Diencephalon (tissue), 1 donor: Measurements from ENCODE around the gene ANAPC2. TPM values are rescaled to one million over a fixed set of nuclear protein-coding genes. Genes with fewer than 3 reads are reported as not detected.

Source experiments
- small RNA-seq: library from RNA; depleted of rRNA; stranded (forward); fragments of <200 nt; gene quantifications from one replicate; pipeline ENCODE3, GENCODE V24; 2014
- total RNA-seq: library from RNA; depleted of rRNA; stranded (reverse); fragments of >200 nt; gene quantifications from one replicate; pipeline ENCODE4 v1.2.3, GENCODE V29; 2014

The ANAPC2 gene, protein sequence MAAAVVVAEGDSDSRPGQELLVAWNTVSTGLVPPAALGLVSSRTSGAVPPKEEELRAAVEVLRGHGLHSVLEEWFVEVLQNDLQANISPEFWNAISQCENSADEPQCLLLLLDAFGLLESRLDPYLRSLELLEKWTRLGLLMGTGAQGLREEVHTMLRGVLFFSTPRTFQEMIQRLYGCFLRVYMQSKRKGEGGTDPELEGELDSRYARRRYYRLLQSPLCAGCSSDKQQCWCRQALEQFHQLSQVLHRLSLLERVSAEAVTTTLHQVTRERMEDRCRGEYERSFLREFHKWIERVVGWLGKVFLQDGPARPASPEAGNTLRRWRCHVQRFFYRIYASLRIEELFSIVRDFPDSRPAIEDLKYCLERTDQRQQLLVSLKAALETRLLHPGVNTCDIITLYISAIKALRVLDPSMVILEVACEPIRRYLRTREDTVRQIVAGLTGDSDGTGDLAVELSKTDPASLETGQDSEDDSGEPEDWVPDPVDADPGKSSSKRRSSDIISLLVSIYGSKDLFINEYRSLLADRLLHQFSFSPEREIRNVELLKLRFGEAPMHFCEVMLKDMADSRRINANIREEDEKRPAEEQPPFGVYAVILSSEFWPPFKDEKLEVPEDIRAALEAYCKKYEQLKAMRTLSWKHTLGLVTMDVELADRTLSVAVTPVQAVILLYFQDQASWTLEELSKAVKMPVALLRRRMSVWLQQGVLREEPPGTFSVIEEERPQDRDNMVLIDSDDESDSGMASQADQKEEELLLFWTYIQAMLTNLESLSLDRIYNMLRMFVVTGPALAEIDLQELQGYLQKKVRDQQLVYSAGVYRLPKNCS
- total RNA-seq: 24.0 TPM

DNA sequence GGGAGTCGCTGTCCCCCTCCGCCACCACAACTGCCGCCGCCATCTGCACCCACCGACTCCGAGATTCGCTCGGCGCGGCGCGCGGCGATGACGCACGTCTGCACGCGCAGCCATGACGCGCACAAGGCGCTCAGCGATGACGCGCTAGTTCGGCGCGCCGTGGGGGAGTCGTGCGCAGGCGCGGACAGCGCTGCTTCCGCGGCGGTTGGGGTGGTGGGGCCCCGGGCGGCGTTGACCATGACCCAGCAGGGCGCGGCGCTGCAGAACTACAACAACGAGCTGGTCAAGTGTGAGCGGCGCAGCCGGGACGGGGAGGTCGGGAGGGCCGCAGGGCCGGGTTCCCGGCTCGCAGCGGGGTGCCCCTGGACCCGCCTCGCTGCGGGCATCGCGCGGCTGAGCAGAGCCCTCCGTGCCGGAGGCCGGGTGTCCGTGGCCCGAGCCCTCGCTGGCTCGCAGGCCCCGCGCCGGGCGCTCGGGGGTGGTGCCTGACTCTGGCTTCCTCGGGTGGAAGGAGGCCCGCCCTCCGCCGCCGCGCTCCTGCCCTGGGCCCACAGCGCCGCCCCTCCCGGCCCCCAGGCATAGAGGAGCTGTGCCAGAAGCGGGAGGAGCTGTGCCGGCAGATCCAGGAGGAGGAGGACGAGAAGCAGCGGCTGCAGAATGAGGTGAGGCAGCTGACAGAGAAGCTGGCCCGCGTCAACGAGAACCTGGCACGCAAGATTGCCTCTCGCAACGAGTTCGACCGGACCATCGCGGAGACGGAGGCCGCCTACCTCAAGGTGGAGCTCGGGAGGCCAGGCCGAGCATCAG is at the start of gene ANAPC2, which contains the start of gene SSNA1:
Gene ANAPC2, minus strand, starts transcription at position 71 of the 807 bp plus-strand sequence. Its CDS starts 28 bp downstream, at position 43.
Gene SSNA1, plus strand, starts transcription at position 187 of the 807 bp plus-strand sequence. Its CDS starts 51 bp downstream, at position 238.

DNA sequence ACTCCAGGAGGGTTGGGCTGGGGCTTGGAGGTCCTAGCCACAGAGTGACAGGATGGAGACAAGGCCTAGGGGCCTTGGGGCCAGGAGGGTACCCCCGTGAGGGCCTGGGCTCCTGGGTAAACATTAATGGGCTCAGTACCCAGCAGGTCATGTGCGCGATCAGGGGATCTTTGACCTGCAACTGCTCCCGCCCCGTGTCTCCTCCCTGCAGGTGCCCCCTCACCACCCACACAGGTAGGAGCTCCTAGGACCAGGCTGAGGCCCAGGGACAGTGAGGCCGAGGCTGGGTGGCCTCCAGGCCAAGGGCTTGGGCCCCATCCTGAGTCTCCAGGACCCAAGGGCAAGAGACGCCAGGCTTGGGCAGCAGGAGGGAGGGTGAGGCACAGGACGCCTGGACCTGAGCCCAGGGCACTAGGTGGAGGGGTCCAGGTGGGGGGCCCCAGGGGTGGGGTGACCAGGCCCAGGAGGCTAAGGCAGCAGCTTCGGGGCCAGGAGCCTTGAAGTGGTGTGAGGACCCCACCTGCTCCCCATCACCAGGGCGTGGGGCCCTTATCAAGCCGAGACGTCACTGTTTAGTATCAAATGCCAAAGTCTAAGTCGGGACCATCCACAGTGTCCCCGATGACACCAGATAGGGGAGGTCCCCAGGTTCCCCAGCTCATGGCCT is 42.5 kb upstream of the ANAPC2 start, which contains the start of gene SLC34A3:
Gene SLC34A3, plus strand, starts transcription at position 197 of the 667 bp plus-strand sequence. CDS start 802 bp downstream, outside the sequence.

DNA sequence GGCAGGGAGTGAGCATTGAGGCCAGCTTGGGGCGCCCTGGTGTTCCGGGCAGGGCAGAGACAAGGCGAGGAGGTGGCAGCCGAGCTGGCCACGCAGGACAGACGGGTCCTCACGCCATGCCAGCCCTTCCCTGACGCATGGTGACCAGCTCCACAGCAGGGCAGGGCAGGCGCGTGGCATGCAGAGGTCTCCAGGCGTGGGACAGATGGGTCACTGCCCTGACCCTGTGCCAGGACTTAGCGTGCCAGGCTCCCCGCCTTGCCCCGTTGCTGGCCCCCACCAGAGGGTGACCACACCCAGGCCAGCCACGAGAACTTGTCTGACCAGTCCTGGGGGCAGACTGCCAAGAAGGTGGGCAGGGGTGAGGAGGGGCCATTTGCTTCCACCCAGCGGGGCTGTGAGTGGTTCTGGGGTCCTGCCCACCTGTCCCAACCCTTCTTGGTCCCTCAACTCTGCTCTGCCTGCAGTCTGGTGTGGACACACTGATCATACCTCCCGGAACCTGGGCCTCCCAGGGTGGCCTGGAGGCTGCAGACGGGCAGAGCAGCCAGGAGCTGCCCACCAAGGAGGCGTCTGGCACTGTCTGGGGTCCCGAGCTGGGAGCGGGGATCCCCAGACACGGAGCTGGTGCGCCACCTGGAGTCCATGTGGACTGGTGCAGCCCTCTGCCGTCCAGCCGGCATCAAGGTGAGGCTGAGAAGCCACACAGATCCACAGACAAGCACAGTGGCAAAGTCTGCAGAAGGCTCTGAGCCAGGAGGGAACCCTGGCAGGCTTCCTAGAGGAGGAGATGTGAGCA is 38.9 kb upstream of the ANAPC2 start, which contains the start of gene RNF224:
Gene RNF224, plus strand, starts transcription at position 449 of the 799 bp plus-strand sequence. CDS start 834 bp downstream, outside the sequence.

DNA sequence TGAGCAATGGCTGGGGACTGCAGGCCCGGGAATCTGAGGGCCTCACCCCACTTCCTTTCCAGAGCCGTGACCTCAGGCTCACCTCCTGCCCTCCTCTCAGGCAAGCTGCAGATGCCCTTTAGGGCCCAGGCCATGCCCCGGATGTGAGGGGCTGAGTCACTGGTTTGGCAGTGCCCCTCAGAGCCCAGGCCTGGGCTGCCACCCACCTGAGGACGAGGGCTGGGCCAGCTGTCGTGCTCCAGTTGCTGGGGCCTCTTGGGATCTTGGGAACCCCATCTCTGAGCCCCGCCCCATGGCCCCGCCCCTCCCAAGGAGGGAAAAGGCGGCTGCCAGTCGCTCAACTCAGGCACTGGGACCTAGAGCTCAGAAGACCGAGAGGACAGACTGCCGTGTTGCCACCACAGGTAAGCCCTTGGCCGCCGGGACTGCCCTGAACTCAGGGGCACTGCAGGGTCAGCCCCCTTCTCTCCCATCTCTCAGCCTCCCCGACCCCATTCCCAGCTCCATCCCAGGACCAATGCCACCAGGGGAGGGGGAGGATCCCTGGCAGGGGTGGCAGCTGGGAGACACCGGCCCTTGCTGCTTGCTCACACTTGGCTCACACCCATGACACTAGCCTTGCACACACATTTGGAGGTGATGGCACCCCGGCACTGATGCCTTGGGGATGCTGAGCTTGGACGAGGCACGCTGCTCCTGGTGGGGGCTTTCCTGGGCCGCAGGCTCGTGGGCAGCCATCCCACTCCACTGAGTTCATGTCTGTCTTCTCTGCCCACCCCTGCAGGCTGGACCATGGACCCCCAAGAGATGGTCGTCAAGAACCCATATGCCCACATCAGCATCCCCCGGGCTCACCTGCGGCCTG is 36.7 kb upstream of the ANAPC2 start, which contains the start of gene CYSRT1:
Gene CYSRT1, plus strand, starts transcription at position 345 of the 865 bp plus-strand sequence. Its CDS starts 448 bp downstream, at position 793.

DNA sequence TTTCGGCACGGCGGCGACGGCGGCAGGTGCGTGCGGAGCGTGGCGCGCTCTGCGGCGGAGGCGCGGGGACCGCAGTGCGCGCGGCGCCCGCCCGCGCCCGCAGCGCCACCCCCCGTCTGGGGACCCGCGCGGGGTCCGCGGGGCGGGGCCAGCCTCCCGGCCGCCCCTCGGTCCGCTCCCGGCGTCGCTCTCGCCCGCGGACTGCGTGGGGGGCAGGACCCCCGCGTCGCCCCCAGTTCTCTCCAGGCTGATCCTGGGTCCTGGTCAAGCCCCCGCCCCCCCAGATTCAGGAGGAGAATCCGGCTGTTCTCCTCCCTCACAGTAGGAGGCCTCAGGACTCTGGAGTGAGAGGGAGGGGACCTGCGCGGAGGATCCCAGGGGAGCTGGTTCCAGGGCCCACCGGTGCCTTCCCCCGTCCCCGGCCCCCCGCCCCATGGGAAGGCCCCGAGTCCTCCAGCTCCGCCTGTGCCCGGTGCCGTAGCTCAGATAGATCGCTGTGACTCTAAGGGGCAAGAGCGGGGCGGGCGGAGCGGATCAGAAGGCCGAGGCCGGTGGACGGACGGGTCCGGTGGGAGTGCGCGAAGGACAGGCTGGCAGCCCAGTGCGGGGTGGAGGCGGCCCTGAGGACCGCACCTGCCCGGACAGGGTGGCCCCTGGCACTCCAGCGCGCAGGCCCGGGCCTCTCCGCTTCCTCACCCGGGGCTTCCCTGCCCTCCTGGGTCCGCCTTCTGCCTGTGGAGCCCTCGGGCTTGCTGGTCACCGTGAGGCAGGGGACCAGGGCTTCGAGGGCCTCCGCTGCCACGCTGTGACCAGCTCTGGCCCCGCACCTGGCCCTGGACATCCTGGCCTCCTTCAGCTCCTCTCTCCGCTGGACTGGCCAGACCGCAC is 34.1 kb upstream of the ANAPC2 start, which contains the start of gene RNF208:
Gene RNF208, minus strand, starts transcription at position 51 of the 888 bp plus-strand sequence. CDS start 1,028 bp downstream, outside the sequence.

DNA sequence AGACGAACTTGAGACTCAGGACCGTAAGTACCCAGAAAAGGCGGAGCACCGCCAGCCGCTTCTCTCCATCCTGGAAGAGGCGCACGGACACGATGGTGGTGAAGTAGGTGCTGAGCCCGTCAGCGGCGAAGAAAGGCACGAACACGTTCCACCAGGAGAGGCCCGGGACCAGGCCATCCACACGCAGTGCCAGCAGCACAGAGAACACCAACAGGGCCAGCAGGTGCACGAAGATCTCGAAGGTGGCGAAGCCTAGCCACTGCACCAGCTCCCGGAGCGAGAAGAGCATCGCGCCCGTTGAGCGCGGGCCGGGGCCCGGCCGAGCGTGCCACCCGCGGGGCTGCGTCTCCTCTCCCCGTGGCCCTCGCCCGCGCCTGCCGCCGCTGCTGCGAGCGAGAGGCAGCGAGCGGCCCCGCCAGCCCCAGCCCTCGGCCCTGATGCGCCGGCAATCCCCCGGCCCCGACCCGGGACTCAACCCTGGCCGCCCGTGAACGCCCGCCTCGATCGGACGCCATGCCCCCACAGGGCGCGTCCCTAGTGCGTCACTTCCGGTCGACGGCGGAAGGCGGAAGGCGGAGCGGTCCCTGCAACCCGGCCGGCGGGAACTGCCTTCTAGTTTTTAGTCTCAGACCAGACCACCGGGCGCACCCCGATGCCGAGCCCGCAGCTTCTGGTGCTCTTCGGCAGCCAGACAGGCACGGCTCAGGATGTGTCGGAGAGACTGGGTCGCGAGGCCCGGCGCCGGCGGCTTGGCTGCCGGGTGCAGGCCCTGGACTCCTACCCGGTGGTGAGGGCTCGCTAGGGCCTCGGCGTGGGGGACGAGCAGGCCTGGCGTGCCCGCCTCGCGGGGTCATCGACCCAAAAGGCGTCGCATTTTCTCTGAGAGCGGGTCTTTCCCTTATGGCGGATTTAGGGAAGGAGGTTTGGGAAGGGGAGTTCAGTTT is 17.0 kb upstream of the ANAPC2 start, which contains the start of the genes NDOR1 and TMEM203:
Gene NDOR1, plus strand, starts transcription at position 575 of the 944 bp plus-strand sequence. Its CDS starts 78 bp downstream, at position 653.
Gene TMEM203, minus strand, starts transcription at position 523 of the 944 bp plus-strand sequence. Its CDS starts 234 bp downstream, at position 289.

DNA sequence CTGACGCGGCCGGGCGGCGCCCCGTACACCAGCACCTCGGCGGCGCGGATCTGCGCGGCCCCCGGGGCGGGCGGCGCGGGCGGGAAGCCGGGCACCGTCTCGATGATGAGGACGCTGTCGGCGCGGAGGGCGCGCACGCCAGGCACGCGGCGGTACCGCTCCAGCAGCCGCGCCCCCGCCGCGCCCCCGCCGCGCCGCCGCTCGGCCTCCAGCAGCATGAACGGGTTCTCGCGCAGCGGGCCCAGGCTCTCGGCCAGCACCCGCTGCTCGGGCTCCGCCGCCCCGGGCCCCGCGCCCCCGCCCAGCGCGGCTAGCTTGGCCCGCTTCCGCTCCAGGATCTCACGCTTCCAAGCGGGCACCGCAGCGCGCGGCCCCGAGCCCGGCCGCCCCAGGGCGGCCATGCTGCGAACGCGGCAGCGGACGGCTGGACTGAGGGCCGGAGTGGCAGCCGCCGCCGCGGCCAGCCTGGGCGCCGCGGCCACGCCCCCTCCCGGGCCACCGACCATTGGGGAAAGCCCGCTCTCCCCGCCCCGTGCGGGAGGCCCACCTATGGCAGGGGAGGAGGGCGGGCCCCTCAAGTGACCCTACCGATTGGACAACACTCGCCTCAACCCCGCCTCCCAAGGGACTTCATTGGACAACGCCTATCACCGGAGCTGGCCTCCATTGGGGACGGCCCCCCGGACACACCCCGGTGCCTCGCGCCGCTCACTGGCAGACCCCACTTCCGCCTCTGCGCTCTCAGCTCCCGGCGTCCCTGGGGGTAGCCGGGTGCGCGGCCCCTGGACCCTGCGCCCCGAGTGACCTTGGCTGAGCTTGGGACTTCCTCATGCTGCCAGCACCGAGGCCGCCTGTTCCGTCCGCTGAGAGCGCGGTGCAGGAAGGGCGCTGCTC is 12.2 kb upstream of the ANAPC2 start, which contains the start of gene TPRN:
Gene TPRN, minus strand, starts transcription at position 431 of the 894 bp plus-strand sequence. Its CDS starts 30 bp downstream, at position 401.

DNA sequence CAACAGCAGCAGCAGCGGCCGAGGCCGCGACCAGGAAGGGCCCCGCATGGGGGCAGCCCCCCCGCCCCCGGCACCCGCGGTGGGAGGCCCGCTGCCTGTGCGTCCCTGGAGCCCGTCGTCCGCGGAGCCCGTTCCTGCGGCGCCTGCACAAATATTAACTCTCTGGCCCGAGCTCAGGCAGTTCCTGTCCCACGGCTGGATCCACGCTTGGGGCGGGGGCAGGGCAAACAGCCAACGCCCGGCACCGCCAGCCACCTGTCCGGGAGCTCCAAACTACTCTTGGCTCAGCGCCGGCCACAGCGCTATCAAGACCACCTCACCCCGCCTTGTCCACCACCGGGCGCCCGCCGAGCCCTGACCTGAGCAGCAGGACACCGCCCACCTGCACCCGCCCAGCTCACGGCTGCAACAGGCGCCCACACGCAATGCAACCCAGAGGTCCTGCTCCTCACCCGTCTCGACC is 18.4 kb downstream of the ANAPC2 start, which contains the start of gene LRRC26:
Gene LRRC26, minus strand, starts transcription at position 156 of the 463 bp plus-strand sequence. Its CDS starts 108 bp downstream, at position 48.

DNA sequence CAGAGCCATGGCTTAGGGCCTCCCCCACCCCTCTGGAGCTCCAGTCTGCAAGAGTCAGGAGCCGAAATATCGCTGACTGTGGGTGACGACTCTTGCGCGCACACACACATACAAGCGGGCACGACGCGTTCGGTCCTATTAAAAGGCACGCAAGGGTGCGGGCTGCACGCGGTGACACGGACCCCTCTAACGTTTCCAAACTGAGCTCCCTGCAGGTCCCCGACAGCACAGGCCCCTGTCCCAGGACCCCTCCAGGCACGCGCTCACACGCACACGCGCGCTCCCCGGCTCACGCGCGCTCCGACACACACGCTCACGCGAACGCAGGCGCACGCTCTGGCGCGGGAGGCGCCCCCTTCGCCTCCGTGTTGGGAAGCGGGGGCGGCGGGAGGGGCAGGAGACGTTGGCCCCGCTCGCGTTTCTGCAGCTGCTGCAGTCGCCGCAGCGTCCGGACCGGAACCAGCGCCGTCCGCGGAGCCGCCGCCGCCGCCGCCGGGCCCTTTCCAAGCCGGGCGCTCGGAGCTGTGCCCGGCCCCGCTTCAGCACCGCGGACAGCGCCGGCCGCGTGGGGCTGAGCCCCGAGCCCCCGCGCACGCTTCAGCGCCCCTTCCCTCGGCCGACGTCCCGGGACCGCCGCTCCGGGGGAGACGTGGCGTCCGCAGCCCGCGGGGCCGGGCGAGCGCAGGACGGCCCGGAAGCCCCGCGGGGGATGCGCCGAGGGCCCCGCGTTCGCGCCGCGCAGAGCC is 49.5 kb downstream of the ANAPC2 start, which contains the start of gene GRIN1:
Gene GRIN1, plus strand, starts transcription at position 433 of the 746 bp plus-strand sequence. CDS start 333 bp downstream, outside the sequence.

Small RNA genes within 50 kb of the gene (small RNA-seq; reads per million reads assigned to genes)
- gene MIR3621: not detected

Other genes starting within 250 kb of the ANAPC2 start
- gene FBXW5, start 243.8 kb downstream of the ANAPC2 start, total RNA-seq: 63.9 TPM
- gene C8G, start 243.3 kb downstream of the ANAPC2 start, total RNA-seq: not detected
- gene LCN12, start 236.3 kb downstream of the ANAPC2 start, total RNA-seq: 0.46 TPM
- gene PTGDS, start 211.1 kb downstream of the ANAPC2 start, total RNA-seq: 93.2 TPM
- 1.2 TPM for gene LCNL1, start 205.6 kb downstream of the ANAPC2 start, total RNA-seq
- gene PAXX, start 196.1 kb downstream of the ANAPC2 start, total RNA-seq: 14.1 TPM
- not detected for gene CLIC3, start 192.0 kb downstream of the ANAPC2 start, total RNA-seq
- gene ABCA2, start 160.3 kb downstream of the ANAPC2 start, total RNA-seq: 36.4 TPM
- gene FUT7, start 156.5 kb downstream of the ANAPC2 start, total RNA-seq: not detected
- 23.1 TPM for gene NPDC1, start 142.4 kb downstream of the ANAPC2 start, total RNA-seq
- gene ENTPD2, start 134.5 kb downstream of the ANAPC2 start, total RNA-seq: 3.2 TPM
- 4.2 TPM for gene SAPCD2, start 118.0 kb downstream of the ANAPC2 start, total RNA-seq
- 0.69 TPM for gene UAP1L1, start 111.0 kb downstream of the ANAPC2 start, total RNA-seq
- 44.8 TPM for gene MAN1B1, start 101.6 kb downstream of the ANAPC2 start, total RNA-seq
- gene DPP7, start 73.8 kb downstream of the ANAPC2 start, total RNA-seq: 38.8 TPM
- 69.0 TPM for gene GRIN1, start 49.4 kb downstream of the ANAPC2 start, total RNA-seq
- gene LRRC26, start 18.5 kb downstream of the ANAPC2 start, total RNA-seq: not detected
- gene TMEM210, start 16.5 kb downstream of the ANAPC2 start, total RNA-seq: not detected
- gene SSNA1, start 116 bp upstream of the ANAPC2 start, total RNA-seq: 27.5 TPM
- gene TPRN, start 12.2 kb upstream of the ANAPC2 start, total RNA-seq: 7.8 TPM
- gene TMEM203, start 17.1 kb upstream of the ANAPC2 start, total RNA-seq: 38.8 TPM
- gene NDOR1, start 17.1 kb upstream of the ANAPC2 start, total RNA-seq: 3.9 TPM
- gene RNF208, start 33.7 kb upstream of the ANAPC2 start, total RNA-seq: 1.8 TPM
- gene CYSRT1, start 36.6 kb upstream of the ANAPC2 start, total RNA-seq: 0.92 TPM
- not detected for gene RNF224, start 38.9 kb upstream of the ANAPC2 start, total RNA-seq
- not detected for gene SLC34A3, start 42.3 kb upstream of the ANAPC2 start, total RNA-seq
- gene TUBB4B, start 52.7 kb upstream of the ANAPC2 start, total RNA-seq: 213 TPM
- not detected for gene STPG3, start 62.7 kb upstream of the ANAPC2 start, total RNA-seq
- 38.8 TPM for gene NELFB, start 66.8 kb upstream of the ANAPC2 start, total RNA-seq
- gene TOR4A, start 89.2 kb upstream of the ANAPC2 start, total RNA-seq: 0.92 TPM
- gene NRARP, start 113.7 kb upstream of the ANAPC2 start, total RNA-seq: 5.8 TPM
- 9.5 TPM for gene EXD3, start 234.6 kb upstream of the ANAPC2 start, total RNA-seq
- 1.6 TPM for gene NOXA1, start 234.8 kb upstream of the ANAPC2 start, total RNA-seq